ENCODE data around the gene GRID2. TPM values are rescaled to one million over a fixed set of nuclear protein-coding genes. Genes with fewer than 3 reads are reported as not detected.

The GRID2 gene
- total and polyA plus RNA-seq, 7 experiments from 2014 or later: not detected

- no peak for ATAC-seq
- POLR2A ChIA-PET: no interaction called here
- H3K36me3 ChIP-seq (ENCODE audit: control insufficient read depth in 2 of 3, insufficient read depth in 3 of 3, low read length in 3 of 3): no peaks in the 10 kb centered on the region
Observed at GRCh38 chr4:92359491-92359890, 55.7 kb downstream of the GRID2 start.

DNA sequence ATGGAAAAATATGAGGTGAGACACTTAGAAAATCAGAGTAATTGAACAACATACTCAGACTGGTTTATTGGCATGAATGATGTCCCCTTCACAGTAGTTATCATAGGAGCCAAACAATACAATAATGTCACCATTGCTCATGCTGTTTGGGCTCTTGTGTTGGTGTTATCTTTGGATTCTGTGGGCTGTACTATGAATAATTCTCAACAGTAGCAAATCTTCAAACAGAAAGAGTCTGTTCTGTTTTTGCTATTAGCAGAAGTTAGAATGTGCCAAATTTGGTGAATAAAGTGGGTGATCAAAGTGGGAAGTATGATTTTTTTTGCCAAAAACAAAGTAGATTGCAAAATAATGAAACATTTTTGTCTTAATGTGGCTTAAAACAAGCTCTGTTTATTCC lies 58.3 kb downstream of the GRID2 start:
- no peaks in the 10 kb centered on the region for H3K9me3 ChIP-seq (ENCODE audit: control insufficient read depth in 2 of 3, low read length in 3 of 3)
- H3K4me1 ChIP-seq (ENCODE audit: control insufficient read depth in 2 of 2, insufficient read depth in 2 of 2, low read length in 2 of 2): no peaks in the 10 kb centered on the region
- Mint-ChIP-seq H3K4me3 (no peak overlapping the region), H3K36me3 (no peaks in the 10 kb centered on the region), H3K27me3 (no peaks in the 10 kb centered on the region), H3K9me3 (peaks cover 0 to 12% (median under 1%) of the 10 kb centered on the region in 11 donors), H3K27ac (no peak overlapping the region), H3K4me1 (peaks cover 0 to 1% (median 0%) of the 10 kb centered on the region in 7 donors)
- H3K27me3 ChIP-seq (ENCODE audit: control insufficient read depth in 2 of 2, insufficient read depth in 2 of 2, low read length in 2 of 2): no peaks in the 10 kb centered on the region
- intact Hi-C loops (cut with micrococcal nuclease): no loop called here
- ATAC-seq (no peak), DNase-seq (no peak)
- ChIA-PET CTCF (no interaction called here), POLR2A (no interaction called here)
- no peak overlapping the region for H3K27ac ChIP-seq (ENCODE audit: low read depth, low read length)
- H3K4me3 ChIP-seq (ENCODE audit: low read length): no peak overlapping the region
- H3K36me3 ChIP-seq (ENCODE audit: control insufficient read depth in 2 of 3, insufficient read depth in 3 of 3, low read length in 3 of 3): no peaks in the 10 kb centered on the region

More at GRCh38 chr4:92359491-92359890, 55.7 kb downstream of the GRID2 start:
- CTCF ChIA-PET: no interaction called here
- no peak overlapping the region for H3K27ac Mint-ChIP-seq
- intact Hi-C loops (cut with micrococcal nuclease): no loop called here
- Histone ChIP-seq H3K4me3 (ENCODE audit: low read length) (no peak overlapping the region), H3K27me3 (ENCODE audit: control insufficient read depth in 2 of 2, insufficient read depth in 2 of 2, low read length in 2 of 2) (no peaks in the 10 kb centered on the region), H3K4me1 (ENCODE audit: control insufficient read depth in 2 of 2, insufficient read depth in 2 of 2, low read length in 2 of 2) (no peaks in the 10 kb centered on the region), H3K27ac (ENCODE audit: low read depth, low read length) (no peak overlapping the region), H3K9me3 (ENCODE audit: control insufficient read depth in 2 of 3, low read length in 3 of 3) (no peaks in the 10 kb centered on the region)
- H3K36me3 Mint-ChIP-seq: no peaks in the 10 kb centered on the region
- H3K4me3 Mint-ChIP-seq: no peak overlapping the region
- peaks cover 0 to 1% (median 0%) of the 10 kb centered on the region in 7 donors for H3K4me1 Mint-ChIP-seq
- no peak for DNase-seq
- no peaks in the 10 kb centered on the region for H3K27me3 Mint-ChIP-seq
- H3K9me3 Mint-ChIP-seq: peaks cover 0 to 5% (median 0%) of the 10 kb centered on the region in 11 donors

GRCh38 chr4:92368653-92369052 lies 64.9 kb downstream of the GRID2 start:
- no peaks in the 10 kb centered on the region for H3K27me3 ChIP-seq (ENCODE audit: control insufficient read depth in 2 of 2, insufficient read depth in 2 of 2, low read length in 2 of 2)
- no peak overlapping the region for H3K27ac ChIP-seq (ENCODE audit: low read depth, low read length)
- no peaks in the 10 kb centered on the region for H3K9me3 ChIP-seq (ENCODE audit: control insufficient read depth in 2 of 3, low read length in 3 of 3)
- ChIA-PET CTCF (no interaction called here), POLR2A (no interaction called here)
- Mint-ChIP-seq H3K36me3 (no peaks in the 10 kb centered on the region), H3K9me3 (peaks cover 0 to 21% (median 5%) of the 10 kb centered on the region in 11 donors), H3K27me3 (no peaks in the 10 kb centered on the region), H3K27ac (no peak overlapping the region), H3K4me1 (no peaks in the 10 kb centered on the region), H3K4me3 (no peak overlapping the region)
- intact Hi-C loops (cut with micrococcal nuclease): no loop called here
- no peaks in the 10 kb centered on the region for H3K36me3 ChIP-seq (ENCODE audit: control insufficient read depth in 2 of 3, insufficient read depth in 3 of 3, low read length in 3 of 3)
- H3K4me3 ChIP-seq (ENCODE audit: low read length): no peak overlapping the region
- DNase-seq: no peak
- no peak for ATAC-seq
- no peaks in the 10 kb centered on the region for H3K4me1 ChIP-seq (ENCODE audit: control insufficient read depth in 2 of 2, insufficient read depth in 2 of 2, low read length in 2 of 2)

GRCh38 chr4:92381616-92382015 lies 77.8 kb downstream of the GRID2 start:
- no peaks in the 10 kb centered on the region for H3K27me3 ChIP-seq (ENCODE audit: control insufficient read depth in 2 of 2, insufficient read depth in 2 of 2, low read length in 2 of 2)
- H3K36me3 Mint-ChIP-seq: peaks cover 0 to 3% (median 0%) of the 10 kb centered on the region in 5 donors
- H3K4me1 Mint-ChIP-seq: peaks cover 0 to 2% (median 0%) of the 10 kb centered on the region in 7 donors
- H3K9me3 Mint-ChIP-seq: peaks cover 0 to 12% (median 5%) of the 10 kb centered on the region in 11 donors
- H3K27ac Mint-ChIP-seq: no peak overlapping the region
- intact Hi-C loops (cut with micrococcal nuclease): no loop called here
- H3K4me1 ChIP-seq (ENCODE audit: control insufficient read depth in 2 of 2, insufficient read depth in 2 of 2, low read length in 2 of 2): no peaks in the 10 kb centered on the region
- no peak overlapping the region for H3K4me3 Mint-ChIP-seq
- POLR2A ChIA-PET: no interaction called here
- H3K27me3 Mint-ChIP-seq: no peaks in the 10 kb centered on the region
- DNase-seq (no peak), ATAC-seq (no peak)
- no peaks in the 10 kb centered on the region for H3K9me3 ChIP-seq (ENCODE audit: control insufficient read depth in 2 of 3, low read length in 3 of 3)
- CTCF ChIA-PET: no interaction called here
- no peak overlapping the region for H3K27ac ChIP-seq (ENCODE audit: low read depth, low read length)
- H3K4me3 ChIP-seq (ENCODE audit: low read length): no peak overlapping the region
- H3K36me3 ChIP-seq (ENCODE audit: control insufficient read depth in 2 of 3, insufficient read depth in 3 of 3, low read length in 3 of 3): no peaks in the 10 kb centered on the region

DNA sequence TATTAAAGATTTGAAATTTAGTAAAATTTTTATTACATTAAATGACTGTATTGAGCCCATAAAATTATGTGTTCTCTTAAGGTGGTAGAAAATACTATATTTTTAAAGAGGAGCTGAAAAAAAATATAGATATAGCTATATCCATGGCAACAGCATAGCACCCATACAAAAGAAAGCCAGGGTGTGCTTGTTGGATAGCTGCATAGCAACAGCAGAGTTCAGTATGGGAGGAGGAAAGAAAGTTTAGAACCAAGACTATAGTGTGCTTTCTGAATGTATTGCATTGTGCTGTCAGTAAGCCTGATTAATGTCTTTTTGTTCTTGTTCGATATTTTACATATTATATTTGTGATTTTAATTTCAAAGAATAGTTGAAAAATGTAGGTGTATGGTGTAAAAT lies 78.4 kb downstream of the GRID2 start:
- no peak for ATAC-seq
- intact Hi-C loops (cut with micrococcal nuclease): no loop called here
- no peak overlapping the region for H3K4me3 Mint-ChIP-seq
- POLR2A ChIA-PET: no interaction called here
- H3K4me1 Mint-ChIP-seq: peaks cover 0 to 2% (median 0%) of the 10 kb centered on the region in 7 donors
- Histone ChIP-seq H3K4me3 (ENCODE audit: low read length) (no peak overlapping the region), H3K36me3 (ENCODE audit: control insufficient read depth in 2 of 3, insufficient read depth in 3 of 3, low read length in 3 of 3) (no peaks in the 10 kb centered on the region), H3K27ac (ENCODE audit: low read depth, low read length) (no peak overlapping the region), H3K9me3 (ENCODE audit: control insufficient read depth in 2 of 3, low read length in 3 of 3) (no peaks in the 10 kb centered on the region), H3K4me1 (ENCODE audit: control insufficient read depth in 2 of 2, insufficient read depth in 2 of 2, low read length in 2 of 2) (no peaks in the 10 kb centered on the region), H3K27me3 (ENCODE audit: control insufficient read depth in 2 of 2, insufficient read depth in 2 of 2, low read length in 2 of 2) (no peaks in the 10 kb centered on the region)
- peaks cover 0 to 2% (median 0%) of the 10 kb centered on the region in 5 donors for H3K36me3 Mint-ChIP-seq
- peaks cover 0 to 9% (median 4%) of the 10 kb centered on the region in 11 donors for H3K9me3 Mint-ChIP-seq
- DNase-seq: no peak
- H3K27me3 Mint-ChIP-seq: no peaks in the 10 kb centered on the region
- CTCF ChIA-PET: no interaction called here
- H3K27ac Mint-ChIP-seq: no peak overlapping the region

DNA sequence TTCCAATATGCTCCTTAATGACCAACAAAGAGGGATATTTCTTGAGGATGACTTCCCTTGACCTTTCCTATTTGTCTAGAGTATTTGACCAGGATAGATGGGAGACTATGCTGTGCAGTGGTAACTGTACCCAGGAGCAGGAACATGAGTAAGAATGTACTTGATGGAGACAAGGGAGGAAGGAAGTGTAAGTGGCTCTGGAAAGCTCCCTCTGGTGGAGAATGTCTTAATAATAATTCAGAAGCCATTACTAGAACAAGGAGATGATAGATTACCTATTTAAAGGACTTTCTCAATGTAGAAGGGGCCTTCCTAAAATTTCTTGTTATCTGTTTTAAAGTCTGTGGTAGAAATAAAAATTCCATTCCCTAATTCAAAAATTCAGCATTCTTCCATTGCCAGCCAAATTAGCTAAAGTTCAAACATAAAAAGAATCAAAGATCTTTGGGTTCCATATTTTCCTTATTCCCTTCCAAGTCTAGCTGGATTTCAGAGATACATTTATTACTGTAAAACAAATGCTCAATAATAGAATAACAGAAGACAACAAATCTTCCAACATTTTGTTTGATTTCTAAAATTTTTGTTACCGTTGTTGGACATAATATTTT lies 83.8 kb downstream of the GRID2 start:
- H3K9me3 ChIP-seq (ENCODE audit: control insufficient read depth in 2 of 3, low read length in 3 of 3): no peaks in the 10 kb centered on the region
- Mint-ChIP-seq H3K4me1 (peaks cover 0 to 2% (median 0%) of the 10 kb centered on the region in 7 donors), H3K4me3 (no peak overlapping the region), H3K27ac (no peak overlapping the region), H3K36me3 (no peaks in the 10 kb centered on the region), H3K9me3 (peaks cover 0 to 9% (median 2%) of the 10 kb centered on the region in 11 donors), H3K27me3 (no peaks in the 10 kb centered on the region)
- ChIA-PET POLR2A (no interaction called here), CTCF (no interaction called here)
- no peaks in the 10 kb centered on the region for H3K27me3 ChIP-seq (ENCODE audit: control insufficient read depth in 2 of 2, insufficient read depth in 2 of 2, low read length in 2 of 2)
- no peak for ATAC-seq
- no peaks in the 10 kb centered on the region for H3K36me3 ChIP-seq (ENCODE audit: control insufficient read depth in 2 of 3, insufficient read depth in 3 of 3, low read length in 3 of 3)
- no peak overlapping the region for H3K4me3 ChIP-seq (ENCODE audit: low read length)
- H3K4me1 ChIP-seq (ENCODE audit: control insufficient read depth in 2 of 2, insufficient read depth in 2 of 2, low read length in 2 of 2): no peaks in the 10 kb centered on the region
- H3K27ac ChIP-seq (ENCODE audit: low read depth, low read length): no peak overlapping the region
- intact Hi-C loops (cut with micrococcal nuclease): no loop called here
- no peak for DNase-seq

GRCh38 chr4:92399032-92399431 lies 95.3 kb downstream of the GRID2 start:
- no peaks in the 10 kb centered on the region for H3K4me1 ChIP-seq (ENCODE audit: control insufficient read depth in 2 of 2, insufficient read depth in 2 of 2, low read length in 2 of 2)
- no peak for DNase-seq
- no peaks in the 10 kb centered on the region for H3K4me1 Mint-ChIP-seq
- CTCF ChIA-PET: no interaction called here
- no peak overlapping the region for H3K4me3 Mint-ChIP-seq
- H3K9me3 Mint-ChIP-seq: peaks cover 0 to 6% (median 0%) of the 10 kb centered on the region in 11 donors
- H3K27me3 Mint-ChIP-seq: no peaks in the 10 kb centered on the region
- no peaks in the 10 kb centered on the region for H3K27me3 ChIP-seq (ENCODE audit: control insufficient read depth in 2 of 2, insufficient read depth in 2 of 2, low read length in 2 of 2)
- no peaks in the 10 kb centered on the region for H3K36me3 Mint-ChIP-seq
- POLR2A ChIA-PET: no interaction called here
- H3K9me3 ChIP-seq (ENCODE audit: control insufficient read depth in 2 of 3, low read length in 3 of 3): no peaks in the 10 kb centered on the region
- ATAC-seq: no peak
- no peak overlapping the region for H3K4me3 ChIP-seq (ENCODE audit: low read length)
- H3K36me3 ChIP-seq (ENCODE audit: control insufficient read depth in 2 of 3, insufficient read depth in 3 of 3, low read length in 3 of 3): no peaks in the 10 kb centered on the region
- no peak overlapping the region for H3K27ac ChIP-seq (ENCODE audit: low read depth, low read length)
- intact Hi-C loops (cut with micrococcal nuclease): no loop called here
- H3K27ac Mint-ChIP-seq: no peak overlapping the region
